Transverse colon (tissue), 3 donors: ENCODE results near the gene TRDN.

Experiments
- CTCF ChIP-seq, 5 experiments: fragments of 200-600 bp in 3 of 5; fragments of 450-650 bp in 2 of 5; sonication (generic) in 3 of 5; IDR thresholded peaks; 1 replicate in 2 of 5; 2 replicates in 3 of 5; pipeline ENCODE4 v1.5.1; 2016 to 2017; ENCODE audit warnings: antibody characterized with exemption in 5 of 5, inconsistent platforms in 3 of 5, mild to moderate bottlenecking in 2 of 5, moderate library complexity in 1 of 5
- POLR2A ChIP-seq: fragments of 450-650 bp; IDR thresholded peaks from one replicate; pipeline ENCODE4 v1.6.1; 2016; ENCODE audit warnings: antibody characterized with exemption, mild to moderate bottlenecking, moderate library complexity

GRCh38 chr6:123565529-123565928 lies 71.2 kb downstream of the TRDN start:
- no peak for TF ChIP-seq CTCF (IDR thresholded peaks at IDR 0.05)
- no peak for TF ChIP-seq POLR2A
